NCI-H2081 treated with DMSO at 0.1 percent for 48 hours (cell line): ENCODE results near the gene REEP2.
"Not testable (repeated sequence)": the region's sequence is repeated elsewhere in the genome, so short reads cannot be mapped to it uniquely, and the experiment has no call there.

Experiments used
- DNase-seq: peaks from one replicate; lab custom pipeline; 2025; lab: John Stamatoyannopoulos, UW

Gene REEP2

GRCh38 chr5:138466125-138466899, 27.5 kb downstream of the REEP2 start:
- DNase-seq = no peak

DNA sequence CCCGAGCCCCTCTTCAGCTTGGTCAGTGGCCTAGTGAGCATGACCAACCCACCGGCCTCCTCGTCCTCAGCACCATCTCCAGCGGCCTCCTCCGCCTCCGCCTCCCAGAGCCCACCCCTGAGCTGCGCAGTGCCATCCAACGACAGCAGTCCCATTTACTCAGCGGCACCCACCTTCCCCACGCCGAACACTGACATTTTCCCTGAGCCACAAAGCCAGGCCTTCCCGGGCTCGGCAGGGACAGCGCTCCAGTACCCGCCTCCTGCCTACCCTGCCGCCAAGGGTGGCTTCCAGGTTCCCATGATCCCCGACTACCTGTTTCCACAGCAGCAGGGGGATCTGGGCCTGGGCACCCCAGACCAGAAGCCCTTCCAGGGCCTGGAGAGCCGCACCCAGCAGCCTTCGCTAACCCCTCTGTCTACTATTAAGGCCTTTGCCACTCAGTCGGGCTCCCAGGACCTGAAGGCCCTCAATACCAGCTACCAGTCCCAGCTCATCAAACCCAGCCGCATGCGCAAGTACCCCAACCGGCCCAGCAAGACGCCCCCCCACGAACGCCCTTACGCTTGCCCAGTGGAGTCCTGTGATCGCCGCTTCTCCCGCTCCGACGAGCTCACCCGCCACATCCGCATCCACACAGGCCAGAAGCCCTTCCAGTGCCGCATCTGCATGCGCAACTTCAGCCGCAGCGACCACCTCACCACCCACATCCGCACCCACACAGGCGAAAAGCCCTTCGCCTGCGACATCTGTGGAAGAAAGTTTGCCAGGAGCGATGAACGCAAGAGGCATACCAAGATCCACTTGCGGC, 28.2 kb downstream of the REEP2 start:
- no peak for DNase-seq

GRCh38 chr5:138467711-138468132, 28.9 kb downstream of the REEP2 start:
- DNase-seq = no peak

DNA sequence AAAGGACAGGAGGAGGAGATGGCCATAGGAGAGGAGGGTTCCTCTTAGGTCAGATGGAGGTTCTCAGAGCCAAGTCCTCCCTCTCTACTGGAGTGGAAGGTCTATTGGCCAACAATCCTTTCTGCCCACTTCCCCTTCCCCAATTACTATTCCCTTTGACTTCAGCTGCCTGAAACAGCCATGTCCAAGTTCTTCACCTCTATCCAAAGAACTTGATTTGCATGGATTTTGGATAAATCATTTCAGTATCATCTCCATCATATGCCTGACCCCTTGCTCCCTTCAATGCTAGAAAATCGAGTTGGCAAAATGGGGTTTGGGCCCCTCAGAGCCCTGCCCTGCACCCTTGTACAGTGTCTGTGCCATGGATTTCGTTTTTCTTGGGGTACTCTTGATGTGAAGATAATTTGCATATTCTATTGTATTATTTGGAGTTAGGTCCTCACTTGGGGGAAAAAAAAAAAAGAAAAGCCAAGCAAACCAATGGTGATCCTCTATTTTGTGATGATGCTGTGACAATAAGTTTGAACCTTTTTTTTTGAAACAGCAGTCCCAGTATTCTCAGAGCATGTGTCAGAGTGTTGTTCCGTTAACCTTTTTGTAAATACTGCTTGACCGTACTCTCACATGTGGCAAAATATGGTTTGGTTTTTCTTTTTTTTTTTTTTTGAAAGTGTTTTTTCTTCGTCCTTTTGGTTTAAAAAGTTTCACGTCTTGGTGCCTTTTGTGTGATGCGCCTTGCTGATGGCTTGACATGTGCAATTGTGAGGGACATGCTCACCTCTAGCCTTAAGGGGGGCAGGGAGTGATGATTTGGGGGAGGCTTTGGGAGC, 29.5 kb downstream of the REEP2 start:
- DNase-seq = no peak

DNA sequence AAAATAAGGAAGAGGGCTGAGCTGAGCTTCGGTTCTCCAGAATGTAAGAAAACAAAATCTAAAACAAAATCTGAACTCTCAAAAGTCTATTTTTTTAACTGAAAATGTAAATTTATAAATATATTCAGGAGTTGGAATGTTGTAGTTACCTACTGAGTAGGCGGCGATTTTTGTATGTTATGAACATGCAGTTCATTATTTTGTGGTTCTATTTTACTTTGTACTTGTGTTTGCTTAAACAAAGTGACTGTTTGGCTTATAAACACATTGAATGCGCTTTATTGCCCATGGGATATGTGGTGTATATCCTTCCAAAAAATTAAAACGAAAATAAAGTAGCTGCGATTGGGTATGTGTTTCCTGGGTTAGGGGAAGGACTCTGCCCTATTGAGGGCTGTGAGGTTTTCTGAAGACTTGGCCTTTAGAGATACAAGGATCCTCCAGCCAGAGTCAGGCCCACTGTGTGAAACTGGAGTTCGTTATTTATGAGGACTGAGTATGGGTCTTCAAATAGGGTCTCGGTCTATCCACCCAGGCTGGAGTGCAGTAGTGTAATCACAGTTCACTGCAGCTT, 30.2 kb downstream of the REEP2 start:
- no peak for DNase-seq

GRCh38 chr5:138469540-138470321, 30.9 kb downstream of the REEP2 start:
- no peak for DNase-seq

- DNase-seq = no peak
These were observed 31.6 kb downstream of the REEP2 start for GRCh38 chr5:138470322-138471051.

DNA sequence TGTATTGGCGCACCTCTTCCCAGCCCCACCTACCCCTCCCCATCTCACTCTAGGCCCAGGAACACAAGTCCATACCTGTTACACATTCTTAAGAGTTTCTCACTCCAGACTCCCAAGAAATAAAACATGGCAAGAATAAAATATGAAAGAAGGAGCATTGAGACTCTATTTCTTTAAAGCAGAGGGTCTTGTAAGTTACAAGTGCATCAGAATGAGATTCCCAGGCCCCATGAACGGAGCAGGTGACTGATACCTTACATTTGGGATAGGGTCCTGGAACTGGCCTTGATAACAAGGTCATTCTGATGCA, 32.1 kb downstream of the REEP2 start:
- no peak for DNase-seq

- DNase-seq = no peak
These were observed 33.5 kb downstream of the REEP2 start for GRCh38 chr5:138472353-138472752.

DNA sequence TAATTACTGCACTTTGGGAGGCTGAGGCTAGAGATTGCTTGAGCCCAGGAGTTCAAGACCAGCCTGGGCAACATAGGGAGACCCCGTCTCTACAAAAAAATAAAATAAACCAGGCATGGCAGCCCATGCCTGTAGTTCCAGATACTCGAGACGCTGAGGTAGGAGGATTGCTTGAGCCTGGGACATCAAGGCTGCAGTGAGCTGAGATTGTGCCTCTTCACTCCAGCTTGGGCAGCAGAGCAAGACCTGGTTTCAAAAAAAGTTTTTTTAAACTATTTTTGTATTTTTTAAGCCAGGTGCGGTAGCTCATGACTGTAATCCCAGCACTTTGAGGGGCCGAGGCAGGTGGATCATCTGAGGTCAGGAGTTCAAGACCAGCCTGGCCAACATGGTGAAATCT, 34.3 kb downstream of the REEP2 start:
- not testable (repeated sequence) for DNase-seq

DNA sequence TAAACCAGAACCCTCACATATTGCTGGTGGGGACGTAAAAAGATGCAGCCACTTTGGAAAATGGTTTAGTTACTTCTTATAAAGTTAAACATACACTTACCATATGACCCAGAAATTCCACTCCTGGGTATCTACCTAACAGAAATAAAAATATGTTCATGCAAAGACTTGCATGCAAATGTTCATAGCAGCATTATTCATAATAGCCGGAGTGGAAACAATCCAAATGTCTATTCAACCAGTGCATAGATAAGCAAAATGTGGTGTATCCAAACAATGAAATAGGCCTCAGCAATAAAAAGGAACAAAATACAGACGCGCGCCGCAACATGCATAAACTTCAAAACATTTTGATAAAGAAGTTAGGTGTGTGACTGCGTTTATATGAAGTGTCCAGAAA, 38.1 kb downstream of the REEP2 start:
- no peak for DNase-seq

GRCh38 chr5:138482638-138483037, 43.8 kb downstream of the REEP2 start:
- no peak for DNase-seq

GRCh38 chr5:138488481-138488945, 49.7 kb downstream of the REEP2 start:
- no peak for DNase-seq

DNA sequence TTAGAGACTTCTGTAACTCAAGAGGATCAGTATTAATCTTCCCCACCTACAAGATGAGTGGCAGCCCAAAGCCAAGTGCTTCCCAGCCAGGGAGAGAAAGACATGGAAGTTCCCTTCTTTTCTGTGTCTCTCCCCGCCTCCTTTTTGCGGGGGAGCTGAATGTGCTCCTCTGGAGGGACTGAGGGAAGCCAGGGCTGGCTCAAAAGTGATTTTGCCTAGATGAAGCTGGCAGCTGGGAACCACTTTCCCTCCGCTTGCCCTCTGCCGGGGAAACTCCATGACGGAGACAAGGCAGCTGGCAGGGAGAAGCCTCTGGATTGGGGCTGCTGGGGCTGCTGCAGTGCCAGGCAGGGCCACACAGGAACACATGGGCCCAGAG, 50.8 kb downstream of the REEP2 start:
- no peak for DNase-seq

- no peak for DNase-seq
These were observed 51.9 kb downstream of the REEP2 start for GRCh38 chr5:138490648-138491283.

- no peak for DNase-seq
These were observed 52.4 kb downstream of the REEP2 start for GRCh38 chr5:138491284-138491648.

DNA sequence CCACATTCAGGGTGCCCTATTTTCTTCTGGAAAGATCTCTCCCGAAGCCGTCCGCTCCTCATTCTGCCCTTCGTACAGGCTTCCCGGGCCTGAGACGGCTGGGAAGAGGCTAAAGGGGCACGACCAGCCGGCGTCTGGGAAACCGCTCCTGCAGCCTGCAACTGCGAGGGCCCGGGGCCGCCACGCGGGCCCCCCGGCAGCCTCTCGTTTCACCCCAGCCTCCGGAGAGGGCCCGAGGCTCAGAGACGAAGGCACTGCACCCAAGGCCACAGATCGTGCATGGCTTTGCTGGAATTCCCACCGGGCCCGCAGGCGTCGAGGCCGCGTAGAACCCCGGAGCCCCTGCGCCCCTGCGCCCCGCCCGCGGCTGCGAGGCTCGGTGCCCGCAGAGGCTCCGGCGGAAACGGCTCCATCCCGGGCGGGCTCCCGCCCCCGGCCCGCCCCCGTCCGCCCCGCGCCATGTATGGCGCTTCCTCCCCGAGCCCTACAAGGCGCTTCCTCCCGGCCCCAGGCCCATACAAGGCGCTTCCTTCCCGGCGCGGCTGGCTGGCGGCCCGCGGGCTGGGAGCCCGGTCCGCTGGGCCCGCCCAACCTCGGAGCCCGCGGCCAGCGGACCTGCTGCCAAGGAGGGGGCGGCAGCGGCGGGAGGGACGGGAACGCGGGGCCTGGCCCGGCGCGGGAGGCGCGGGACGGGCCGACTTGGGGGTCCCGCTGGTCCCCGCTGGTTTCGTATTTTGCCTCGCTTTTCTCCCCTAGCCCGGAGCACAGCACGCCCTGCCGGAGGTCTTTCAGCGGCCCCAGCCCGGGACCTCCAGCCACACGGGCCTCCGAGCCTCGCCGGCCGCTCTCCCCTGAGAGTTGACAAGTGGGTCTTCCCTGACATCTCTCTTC, 53.1 kb downstream of the REEP2 start:
- DNase-seq = peak; percentile 23

- DNase-seq = no peak
These were observed 53.7 kb downstream of the REEP2 start for GRCh38 chr5:138492560-138493045.

- no peak for DNase-seq
These were observed 56.5 kb downstream of the REEP2 start for GRCh38 chr5:138495351-138495750.
